GM23338 (cell line): ENCODE results near the gene RHOT1. TPM values are rescaled to one million over a fixed set of nuclear protein-coding genes. Genes with fewer than 3 reads are reported as not detected.

Experiments
- ATAC-seq: fragments of 200-7000 bp; cut with Tn5 transposase; 3 replicates; pipeline ENCODE4 v1.9.1; 2020
- DNase-seq: peaks from one replicate; pipeline ENCODE4 v3.0.0-alpha.2; 2015; ENCODE audit warnings: low spot score
- H2AFZ ChIP-seq: fragments of 200-600 bp; sonication (generic); 2 replicates; pipeline ENCODE4 v1.8.0; 2016; ENCODE audit warnings: antibody characterized with exemption, mild to moderate bottlenecking, moderate library complexity
- H3F3A ChIP-seq: fragments of 200-600 bp; sonication (generic); replicated peaks from 2 replicates; pipeline ENCODE4 v1.8.0; 2017; ENCODE audit warnings: antibody characterized with exemption, mixed run types, low read depth
- H3K27ac ChIP-seq: fragments of 200-600 bp; sonication (generic); 2 replicates; pipeline ENCODE4 v1.6.1; 2016; ENCODE audit warnings: low read depth
- H3K27me3 ChIP-seq: fragments of 200-600 bp; sonication (generic); 2 replicates; pipeline ENCODE4 v1.8.0; 2016; ENCODE audit warnings: mild to moderate bottlenecking, mixed run types, moderate library complexity; ENCODE audit not compliant: insufficient read depth
- H3K36me3 ChIP-seq: fragments of 200-600 bp; sonication (generic); 2 replicates; pipeline ENCODE4 v1.8.0; 2016; ENCODE audit warnings: mild to moderate bottlenecking; ENCODE audit not compliant: insufficient read depth
- H3K4me1 ChIP-seq: fragments of 200-600 bp; sonication (generic); 2 replicates; pipeline ENCODE4 v1.8.0; 2016; ENCODE audit warnings: mild to moderate bottlenecking, moderate library complexity; ENCODE audit not compliant: insufficient read depth
- H3K4me2 ChIP-seq: fragments of 200-600 bp; sonication (generic); 2 replicates; pipeline ENCODE4 v1.7.1; 2017; ENCODE audit warnings: mixed run types
- H3K4me3 ChIP-seq: fragments of 200-600 bp; sonication (generic); 2 replicates; pipeline ENCODE4 v1.6.1; 2016; ENCODE audit warnings: mixed run types
- H3K79me2 ChIP-seq: fragments of 200-600 bp; sonication (generic); replicated peaks from 2 replicates; pipeline ENCODE4 v1.8.0; 2017; ENCODE audit warnings: mild to moderate bottlenecking; ENCODE audit not compliant: insufficient read depth
- H3K9me2 ChIP-seq: fragments of 200-600 bp; sonication (generic); 2 replicates; pipeline ENCODE4 v1.8.0; 2017; ENCODE audit not compliant: insufficient read depth
- H4K20me1 ChIP-seq: fragments of 200-600 bp; sonication (generic); replicated peaks from 2 replicates; pipeline ENCODE4 v1.8.0; 2017; ENCODE audit warnings: mild to moderate bottlenecking; ENCODE audit not compliant: insufficient read depth
- H3K27ac Mint-ChIP-seq: 2 replicates; pipeline ENCODE4 v1.8.0; 2020; ENCODE audit warnings: inconsistent platforms, mild to moderate bottlenecking, moderate library complexity, mixed read lengths
- H3K27me3 Mint-ChIP-seq: 3 replicates; pipeline ENCODE4 v1.8.0; 2022; ENCODE audit warnings: low read depth, mild to moderate bottlenecking, moderate library complexity, mixed read lengths, inconsistent platforms; ENCODE audit not compliant: insufficient read depth, poor library complexity
- H3K36me3 Mint-ChIP-seq: 3 replicates; pipeline ENCODE4 v1.8.0; 2021; ENCODE audit warnings: low read depth, mild to moderate bottlenecking, inconsistent platforms, moderate library complexity, mixed read lengths
- H3K4me1 Mint-ChIP-seq: 3 replicates; pipeline ENCODE4 v1.8.0; 2020; ENCODE audit warnings: mild to moderate bottlenecking, inconsistent platforms, mixed read lengths
- H3K4me3 Mint-ChIP-seq: 3 replicates; pipeline ENCODE4 v1.8.0; 2021; ENCODE audit warnings: moderate library complexity, mild to moderate bottlenecking, inconsistent platforms, mixed read lengths
- H3K9me3 Mint-ChIP-seq: 3 replicates; pipeline ENCODE4 v1.8.0; 2020; ENCODE audit warnings: moderate library complexity, mild to moderate bottlenecking, inconsistent platforms, mixed read lengths
- CTCF ChIP-seq, 2 experiments: fragments of 200-600 bp in 1 of 2; sonication (generic) in 1 of 2; conservative IDR thresholded peaks; 2 replicates each; pipeline versions ENCODE4 v1.5.1 to v1.6.1; 2016 to 2017; ENCODE audit warnings: antibody characterized with exemption in 2 of 2, low read depth in 2 of 2, mild to moderate bottlenecking in 2 of 2, moderate library complexity in 1 of 2
- ZNF462 ChIP-seq: fragments of 250-450 bp; sonication (Bioruptor Pico); IDR thresholded peaks from 2 replicates; pipeline ENCODE4 v1.5.0; 2020; ENCODE audit warnings: mild to moderate bottlenecking, moderate library complexity
- polyA plus RNA-seq: library from polyadenylated mRNA; unstranded; fragments of >200 nt; fragmentation: Nextera tagmentation; extraction: Ambion mirVana; gene quantifications from 2 replicates; pipeline ENCODE4 v1.2.1, GENCODE V29; 2016
- total RNA-seq: library from RNA; depleted of rRNA; stranded (reverse); fragments of >200 nt; shearing (Covaris generic); gene quantifications from 2 replicates; pipeline ENCODE4 v1.2.3, GENCODE V29; 2014

The RHOT1 gene
- total and polyA plus RNA-seq, 2 experiments from 2014 or later, result 40.8 to 53.5 TPM

GRCh38 chr17:32249475-32249874 is 107.2 kb downstream of the RHOT1 start (continued):
- TF ChIP-seq CTCF (conservative IDR thresholded peaks at IDR 0.05; ENCODE audit: low read depth in 2 of 2), result 0 out of 4 replicates have a peak, but pooled peaks of 1 of the 2 experiments have one; percentile 9

GRCh38 chr17:32253117-32253611 is 110.9 kb downstream of the RHOT1 start:
- Mint-ChIP-seq H3K36me3 (no peaks in the 10 kb centered on the region), H3K4me3 (no peak overlapping the region), H3K9me3 (no peaks in the 10 kb centered on the region), H3K27me3 (peaks cover 2% of the 10 kb centered on the region), H3K4me1 (peaks cover 11% of the 10 kb centered on the region), H3K27ac (no peak overlapping the region)
- DNase-seq, result peak; percentile 96
- H3K4me3 ChIP-seq, result no peak overlapping the region
- no peaks in the 10 kb centered on the region for H3K36me3 ChIP-seq
- H3K4me1 ChIP-seq, result peaks cover 6% of the 10 kb centered on the region
- TF ChIP-seq ZNF462 (CRISPR knock-in tag) (no peak), CTCF (conservative IDR thresholded peaks at IDR 0.05; ENCODE audit: low read depth in 2 of 2) (peak; percentile 99 to 100)
- ATAC-seq, result peak; percentile 97
- no peaks in the 10 kb centered on the region for H3K27me3 ChIP-seq
- no peak overlapping the region for H3K4me2 ChIP-seq
- no peak overlapping the region for H3K27ac ChIP-seq
- H3K79me2 ChIP-seq, result no peaks in the 10 kb centered on the region
- peaks cover 9% of the 10 kb centered on the region; the same call in 1 of the 2 replicates for H3F3A ChIP-seq
- H4K20me1 ChIP-seq, result no peaks in the 10 kb centered on the region
- no peak overlapping the region for H2AFZ ChIP-seq
- H3K9me2 ChIP-seq, result no peaks in the 10 kb centered on the region
